ENCODE data around the gene NFASC.

Gene NFASC

GRCh38 chr1:204891860-204892259, 21.2 kb downstream of the NFASC start:
- H3K4me3 ChIP-seq (ENCODE audit: low read depth in 1 of 2, low read length in 1 of 2) = no peak overlapping the region
- H3K9me3 ChIP-seq = no peaks in the 10 kb centered on the region
- H3K27me3 ChIP-seq = peaks cover 84% of the 10 kb centered on the region
- no peak for TF ChIP-seq CTCF (IDR thresholded peaks at IDR 0.05)
- H3K27ac ChIP-seq = no peak overlapping the region
- H3K36me3 ChIP-seq = no peaks in the 10 kb centered on the region
- H3K4me1 ChIP-seq (ENCODE audit: control insufficient read depth in 1 of 2, insufficient read depth in 1 of 2, low read depth in 1 of 2, low read length in 1 of 2) = no peaks in the 10 kb centered on the region

GRCh38 chr1:204894031-204894430, 23.4 kb downstream of the NFASC start:
- TF ChIP-seq CTCF (IDR thresholded peaks at IDR 0.05) = no peak

GRCh38 chr1:204894606-204895005, 23.9 kb downstream of the NFASC start:
- H3K36me3 ChIP-seq = no peaks in the 10 kb centered on the region
- H3K4me3 ChIP-seq (ENCODE audit: low read depth in 1 of 2, low read length in 1 of 2) = no peak overlapping the region
- TF ChIP-seq CTCF (IDR thresholded peaks at IDR 0.05) = no peak
- H3K27ac ChIP-seq = no peak overlapping the region
- H3K4me1 ChIP-seq (ENCODE audit: control insufficient read depth in 1 of 2, insufficient read depth in 1 of 2, low read depth in 1 of 2, low read length in 1 of 2) = no peaks in the 10 kb centered on the region
- no peaks in the 10 kb centered on the region for H3K9me3 ChIP-seq
- H3K27me3 ChIP-seq = peaks cover 84% of the 10 kb centered on the region

More at GRCh38 chr1:204894031-204894430, 23.4 kb downstream of the NFASC start:
- Histone ChIP-seq H3K4me3 (ENCODE audit: low read depth in 1 of 2, low read length in 1 of 2) (no peak overlapping the region), H3K36me3 (no peaks in the 10 kb centered on the region), H3K9me3 (no peaks in the 10 kb centered on the region), H3K27ac (no peak overlapping the region), H3K4me1 (ENCODE audit: control insufficient read depth in 1 of 2, insufficient read depth in 1 of 2, low read depth in 1 of 2, low read length in 1 of 2) (no peaks in the 10 kb centered on the region), H3K27me3 (peaks cover 84% of the 10 kb centered on the region)

- no peaks in the 10 kb centered on the region for H3K36me3 ChIP-seq
- H3K27ac ChIP-seq = no peak overlapping the region
- H3K4me1 ChIP-seq (ENCODE audit: control insufficient read depth in 1 of 2, insufficient read depth in 1 of 2, low read depth in 1 of 2, low read length in 1 of 2) = no peaks in the 10 kb centered on the region
- no peak for TF ChIP-seq CTCF (IDR thresholded peaks at IDR 0.05)
- no peaks in the 10 kb centered on the region for H3K9me3 ChIP-seq
- peaks cover 84% of the 10 kb centered on the region for H3K27me3 ChIP-seq
- H3K4me3 ChIP-seq (ENCODE audit: low read depth in 1 of 2, low read length in 1 of 2) = no peak overlapping the region
Measured at GRCh38 chr1:204896023-204896422, 25.4 kb downstream of the NFASC start.

GRCh38 chr1:204896787-204897469, 26.3 kb downstream of the NFASC start:
- no peak for TF ChIP-seq CTCF (IDR thresholded peaks at IDR 0.05)
- no peaks in the 10 kb centered on the region for H3K9me3 ChIP-seq
- no peak overlapping the region for H3K27ac ChIP-seq
- H3K4me3 ChIP-seq (ENCODE audit: low read depth in 1 of 2, low read length in 1 of 2) = no peak overlapping the region
- H3K27me3 ChIP-seq = peaks cover 77% of the 10 kb centered on the region
- no peaks in the 10 kb centered on the region for H3K4me1 ChIP-seq (ENCODE audit: control insufficient read depth in 1 of 2, insufficient read depth in 1 of 2, low read depth in 1 of 2, low read length in 1 of 2)
- H3K36me3 ChIP-seq = no peaks in the 10 kb centered on the region

All from neutrophil (primary cell).